ENCODE measurements around the gene PTGS1.

DNA sequence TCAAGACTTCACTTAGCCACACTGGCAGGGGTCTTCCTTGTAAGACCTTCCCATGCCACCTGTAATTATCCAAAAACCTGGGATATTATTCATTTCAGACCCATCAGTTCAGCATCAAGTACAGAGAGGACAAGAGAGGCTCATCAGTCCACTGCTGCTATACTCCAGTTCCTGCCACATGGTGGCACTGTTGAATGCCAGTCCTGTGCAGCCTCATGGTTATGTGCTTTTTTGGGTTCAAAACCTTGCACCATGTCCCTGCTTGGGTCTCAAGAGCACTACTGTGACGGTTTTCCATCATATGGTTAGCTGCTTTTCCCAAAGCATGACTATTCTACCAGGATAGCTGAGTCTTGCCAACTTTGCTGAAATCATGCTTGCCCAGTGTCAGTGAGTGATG, 8.5 kb downstream of the PTGS1 start:
- TF ChIP-seq CTCF (conservative IDR thresholded peaks at IDR 0.05) (peak; percentile 56), EZH2 (IDR thresholded peaks at IDR 0.05; ENCODE audit: low read depth) (no peak)
